Pancreas (tissue), 10 donors: ENCODE measurements around the gene INPP5A. TPM values are rescaled to one million over a fixed set of nuclear protein-coding genes. Genes with fewer than 3 reads are reported as not detected.

Experiments used
- ATAC-seq, 4 donors: fragments of 200-7000 bp; cut with Tn5 transposase; one replicate each; pipeline versions ENCODE4 v1.8.0 to v1.9.1; 2020; ENCODE audit warnings: mild to moderate bottlenecking in 4 of 4, moderate library complexity in 4 of 4
- DNase-seq, 6 donors: peaks; one replicate each; pipeline ENCODE4 v3.0.0-alpha.2; 2020
- FAIRE-seq: peaks from 2 replicates; lab custom pipeline; 2012; peaks lifted over from hg19 to GRCh38; lab: Jason Lieb, UNC
- H3K27ac ChIP-seq, 4 donors: fragments of 200-600 bp; sonication (generic); 1 replicate in 3 of 4; 2 replicates in 1 of 4; pipeline versions ENCODE4 v1.5.0 to v1.8.0; 2020
- H3K27me3 ChIP-seq, 4 donors: fragments of 200-600 bp; one replicate each; pipeline ENCODE4 v1.8.0; 2021
- H3K36me3 ChIP-seq, 3 donors: fragments of 200-600 bp; sonication (generic) in 1 of 3; one replicate each; pipeline versions ENCODE4 v1.5.0 to v1.8.0; 2020 to 2021
- H3K4me1 ChIP-seq, 3 donors: fragments of 200-600 bp; one replicate each; pipeline ENCODE4 v1.8.0; 2021
- H3K4me3 ChIP-seq, 4 donors: fragments of 200-600 bp; sonication (generic) in 2 of 4; one replicate each; pipeline versions ENCODE4 v1.5.0 to v1.8.0; 2020 to 2021
- H3K9me3 ChIP-seq, 4 donors: fragments of 200-600 bp; one replicate each; pipeline ENCODE4 v1.8.0; 2021
- CTCF ChIP-seq, 4 donors: fragments of 200-600 bp; sonication (generic) in 3 of 4; IDR thresholded peaks; one replicate each; pipeline versions ENCODE4 v1.5.0 to v1.8.0; 2021; ENCODE audit warnings: antibody characterized with exemption in 4 of 4
- WGBS, 2 donors: extraction: QIAGEN DNeasy Blood & Tissue Kit; methylation state at CpG; one replicate each; pipeline ENCODE4 v1.1.7; 2013; 5-methylcytosine and 5-hydroxymethylcytosine counted together
- intact Hi-C, 3 donors: fragments of 100-400 bp; cut with DNase I; formaldehyde crosslinking; loops; one replicate each; pipeline versions ENCODE4 v1.11.1 to v1.14.2; 2022
- polyA plus RNA-seq, 2 donors: library from polyadenylated mRNA; stranded (reverse); fragments of 200-250 nt; gene quantifications; one replicate each; pipeline ENCODE4 v1.2.3, GENCODE V29; 2013
- total RNA-seq, 6 donors: library from RNA; stranded (reverse); fragmentation: NEBNext Ultra II Directional in 4 of 6; extraction: Animal tissue kit (Norgen Biotek cat#: 25700) in 4 of 6; gene quantifications; one replicate each; pipeline versions ENCODE4 v1.2.1 to v1.2.4, GENCODE V29; 2021 to 2023
- donor health status: healthy with polysubstance abuse.
- donor health status: DM: no; HTN: no; CAD: no; lungs with moderate emphysema.
- donor health status: DM: no; HTN: no; CAD: no.
- donor health status: control.
- donor health status: control.
- donor health status: Bipolar disorder and iron deficiency.
- donor health status: DM: yes; HTN: yes; CAD: no.
- donor health status: DM: no; HTN: no; CAD: no.
- donor health status: DM: no; HTN: no; CAD: no.
- donor health status: DM: yes; HTN: yes; CAD: no.

Gene INPP5A
- total and polyA plus RNA-seq, 8 donors: 5.9 to 15.6 (median 11.3) TPM

- WGBS, 2 donors: 91 to 93% methylated on average over 17 to 18 of the region's 18 CpGs
- H3K4me3 ChIP-seq: no peak overlapping the region
- no peak for TF ChIP-seq CTCF (IDR thresholded peaks at IDR 0.05)
Measured at GRCh38 chr10:132699411-132700155, 162.0 kb downstream of the INPP5A start.

DNA sequence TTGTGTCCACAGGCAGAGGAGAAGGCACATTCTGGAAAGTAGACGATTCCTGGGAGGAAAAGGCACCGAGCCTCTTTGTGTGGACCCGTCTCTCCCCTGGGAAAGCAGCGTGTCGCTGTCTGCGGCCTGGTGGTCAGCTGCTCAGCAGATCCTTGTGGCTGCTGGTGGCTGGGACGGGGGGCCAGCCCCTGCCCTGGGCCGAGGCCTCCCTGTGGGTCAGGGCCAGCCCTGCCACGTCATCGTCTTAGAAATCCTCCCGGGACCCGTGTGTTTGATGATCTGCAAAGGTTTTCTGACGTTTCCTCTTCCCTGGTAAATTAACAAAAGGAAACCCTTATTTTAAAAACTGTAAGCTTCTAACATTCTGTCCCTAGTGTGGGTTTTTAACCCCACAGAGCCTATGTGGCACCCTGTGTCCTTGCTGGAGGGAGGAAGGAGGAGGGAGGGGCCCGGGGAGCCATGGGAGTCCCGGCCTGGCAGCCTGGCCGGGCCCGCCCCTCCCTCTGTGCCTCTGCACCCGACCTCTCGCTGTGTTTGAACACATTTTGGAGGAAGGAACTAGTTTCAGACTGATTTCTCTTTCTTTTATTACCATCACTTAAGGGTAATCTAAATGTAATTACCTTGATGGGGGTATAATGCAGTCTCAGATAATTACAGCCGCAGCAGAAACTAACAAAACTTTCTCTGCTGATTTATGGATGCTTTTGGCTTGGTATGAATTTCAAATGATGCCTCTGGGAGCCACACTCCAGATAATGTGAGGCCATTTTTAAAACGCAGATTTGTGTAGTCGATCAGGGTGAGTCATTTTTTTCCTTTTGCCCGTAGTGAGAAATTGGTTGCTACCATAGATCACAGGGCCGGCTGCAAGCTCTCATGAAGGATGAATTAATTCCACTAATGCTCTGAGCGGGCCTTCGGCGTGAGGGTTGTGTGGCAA lies 162.8 kb downstream of the INPP5A start:
- H3K27ac ChIP-seq: no peak overlapping the region

More at GRCh38 chr10:132699411-132700155, 162.0 kb downstream of the INPP5A start:
- FAIRE-seq: no peak
- DNase-seq: peak in 2 of 6 donors; percentile 49 to 72
- Histone ChIP-seq H3K9me3 (no peaks in the 10 kb centered on the region), H3K36me3 (no peaks in the 10 kb centered on the region), H3K27me3 (no peaks in the 10 kb centered on the region), H3K4me1 (no peaks in the 10 kb centered on the region), H3K27ac (no peak overlapping the region)
- intact Hi-C loops: no loop called here
- no peak for ATAC-seq

DNA sequence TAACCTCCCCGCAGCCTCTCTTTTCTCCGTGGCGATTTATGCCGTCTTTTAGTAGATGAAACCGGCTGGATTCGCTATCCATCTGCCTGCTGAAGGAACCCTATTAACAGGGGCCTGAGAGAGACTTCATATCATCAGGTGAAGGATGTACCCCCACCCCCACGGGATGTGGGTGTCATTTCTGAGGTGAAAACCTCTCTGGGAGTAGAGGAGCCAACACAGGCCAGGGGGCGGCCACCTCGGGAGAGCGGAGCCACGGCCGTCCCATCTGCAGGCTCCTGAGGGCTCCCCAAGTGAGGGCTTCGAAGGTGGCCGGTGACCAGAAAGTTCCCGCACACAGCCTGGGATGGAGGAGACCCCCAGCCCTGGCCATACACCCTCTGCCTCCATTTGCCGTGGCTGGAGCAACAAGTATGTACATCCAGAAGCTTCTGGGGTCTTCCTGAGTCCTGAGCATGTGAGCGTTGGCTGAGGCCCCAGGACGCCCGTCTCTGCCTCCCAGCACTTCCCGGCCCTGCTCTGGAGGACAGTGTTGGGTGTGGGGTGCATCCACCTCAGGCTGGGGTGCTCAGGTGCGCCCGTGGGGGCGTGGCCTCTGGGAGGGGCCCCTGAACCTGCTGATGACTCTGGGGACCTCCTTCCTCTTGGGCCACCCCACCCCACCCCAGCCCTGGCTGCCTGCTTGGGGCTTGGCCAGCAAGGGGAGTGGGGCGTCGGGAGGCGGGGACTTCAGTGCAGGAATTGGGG lies 163.7 kb downstream of the INPP5A start:
- Histone ChIP-seq H3K36me3 (no peaks in the 10 kb centered on the region), H3K9me3 (no peaks in the 10 kb centered on the region), H3K27me3 (no peaks in the 10 kb centered on the region), H3K4me3 (no peak overlapping the region), H3K27ac (no peak overlapping the region), H3K4me1 (no peaks in the 10 kb centered on the region)
- FAIRE-seq (no peak), ATAC-seq (no peak), DNase-seq (peak in 2 of 6 donors; percentile 40 to 54)
- intact Hi-C loops: no loop called here
- 94 to 95% methylated on average over 25 to 26 of the region's 26 CpGs for WGBS, 2 donors
- TF ChIP-seq CTCF (IDR thresholded peaks at IDR 0.05): no peak

More for the DNA sequence above, 162.8 kb downstream of the INPP5A start:
- peak in 2 of 6 donors; percentile 19 to 26 for DNase-seq
- no peak for ATAC-seq
- Histone ChIP-seq H3K4me1 (no peaks in the 10 kb centered on the region), H3K9me3 (no peaks in the 10 kb centered on the region), H3K36me3 (no peaks in the 10 kb centered on the region), H3K27me3 (no peaks in the 10 kb centered on the region), H3K4me3 (no peak overlapping the region)
- 86 to 87% methylated on average over 27 of the region's 27 CpGs for WGBS, 2 donors
- TF ChIP-seq CTCF (IDR thresholded peaks at IDR 0.05): no peak
- intact Hi-C loops: no loop called here
- FAIRE-seq: no peak

DNA sequence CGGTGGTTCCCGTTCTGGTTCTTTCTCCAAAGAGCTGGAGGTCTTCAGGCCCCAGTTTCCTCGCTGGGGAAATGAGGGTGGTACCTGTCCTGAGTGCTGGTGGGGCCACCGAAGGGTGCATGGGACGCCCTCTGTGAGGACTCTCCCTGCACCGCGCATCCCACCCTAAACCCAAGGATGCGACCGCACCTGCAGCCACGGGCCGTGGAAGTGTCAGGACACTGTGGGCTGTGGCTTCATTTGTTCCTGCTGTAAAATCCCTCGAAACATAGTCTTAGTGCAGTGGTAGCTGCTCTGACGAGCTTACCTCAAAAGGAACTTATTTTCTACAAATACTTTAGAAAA lies 164.2 kb downstream of the INPP5A start:
- Histone ChIP-seq H3K4me1 (no peaks in the 10 kb centered on the region), H3K27me3 (no peaks in the 10 kb centered on the region), H3K4me3 (no peak overlapping the region), H3K36me3 (no peaks in the 10 kb centered on the region), H3K9me3 (no peaks in the 10 kb centered on the region), H3K27ac (no peak overlapping the region)
- DNase-seq: peak in 1 of 6 donors; percentile 44
- 96% methylated on average over 13 of the region's 13 CpGs for WGBS, 2 donors
- no peak for TF ChIP-seq CTCF (IDR thresholded peaks at IDR 0.05)
- intact Hi-C loops: no loop called here
- no peak for ATAC-seq
- no peak for FAIRE-seq
